ENCODE measurements around the gene CHN2.

GRCh38 chr7:29332042-29332811 is 137.7 kb downstream of the CHN2 start:
- TF ChIP-seq POLR2A (IDR thresholded peaks at IDR 0.05; ENCODE audit: low read depth): no peak
- no peak for TF ChIP-seq CTCF (IDR thresholded peaks at IDR 0.05)
- no peak for TF ChIP-seq POLR2AphosphoS5 (IDR thresholded peaks at IDR 0.05)
